Endothelial cell of umbilical vein (primary cell): ENCODE data around the gene MYLIP. TPM values are rescaled to one million over a fixed set of nuclear protein-coding genes. Genes with fewer than 3 reads are reported as not detected.
A peak's percentile ranks its signal among the peaks of the same experiment; 100 is the strongest.

ENCODE experiments used
- BruUV-seq: library from RNA; stranded (reverse); fragments of 400-500 nt; replicated peaks from 2 replicates; lab custom pipeline; 2021; lab: Mats Ljungman, UMichigan
- CTCF ChIA-PET: fragments of 300-600, 350-600 bp; sonication (Branson Sonifier 250); formaldehyde crosslinking; loops from one replicate; lab custom pipeline; 2021; ENCODE audit warnings: antibody characterized with exemption, inconsistent platforms; lab: Charles Lee
- POLR2A ChIA-PET: fragments of 300-600, 350-600 bp; sonication (Branson Sonifier 250); formaldehyde crosslinking; loops from one replicate; lab custom pipeline; 2021; ENCODE audit warnings: antibody characterized with exemption, inconsistent platforms; lab: Charles Lee
- DNase-seq: peaks from one replicate; pipeline ENCODE4 v3.0.0-alpha.2; 2011; ENCODE audit warnings: low read depth, low spot score
- FAIRE-seq: peaks from 2 replicates; lab custom pipeline; 2011; peaks lifted over from hg19 to GRCh38; lab: Jason Lieb, UNC
- H2AFZ ChIP-seq: 2 replicates; pipeline ENCODE4 v1.6.0; 2012; ENCODE audit warnings: low read depth, low read length, control low read depth, inconsistent platforms
- H3K27ac ChIP-seq: 2 replicates; pipeline ENCODE4 v1.5.1; 2011; ENCODE audit warnings: low read depth, mild to moderate bottlenecking, control low read depth, low read length, moderate library complexity; ENCODE audit not compliant: insufficient read depth
- H3K27me3 ChIP-seq, 2 experiments: 2 replicates each; pipeline versions ENCODE4 v1.6.0 to v1.6.1; 2011; ENCODE audit warnings: low read length in 2 of 2, mixed read lengths in 1 of 2; ENCODE audit not compliant: control insufficient read depth in 2 of 2, insufficient read depth in 2 of 2
- H3K36me3 ChIP-seq, 2 experiments: 2 replicates in 1 of 2; 3 replicates in 1 of 2; pipeline ENCODE4 v1.5.1; 2011; ENCODE audit warnings: low read length in 2 of 2, mild to moderate bottlenecking in 1 of 2, moderate library complexity in 1 of 2; ENCODE audit not compliant: control insufficient read depth in 2 of 2, insufficient read depth in 2 of 2; ENCODE audit errors: extremely low read depth in 1 of 2
- H3K4me1 ChIP-seq: 3 replicates; pipeline ENCODE4 v1.5.1; 2011; ENCODE audit warnings: mild to moderate bottlenecking, low read length; ENCODE audit not compliant: control insufficient read depth, insufficient read depth; ENCODE audit errors: extremely low read depth
- H3K4me2 ChIP-seq: 2 replicates; pipeline ENCODE4 v1.6.1; 2011; ENCODE audit warnings: low read length, control low read depth, mixed read lengths; ENCODE audit not compliant: insufficient read depth
- H3K4me3 ChIP-seq, 3 experiments: fragments of 200-600 bp in 1 of 3; sonication (generic), shearing (Covaris generic) in 1 of 3; replicated peaks in 1 of 3; 2 replicates each; pipeline ENCODE4 v1.5.1; 2011 to 2016; ENCODE audit warnings: control low read depth in 3 of 3, low read length in 3 of 3, mild to moderate bottlenecking in 2 of 3, inconsistent platforms in 1 of 3, low read depth in 1 of 3, moderate library complexity in 1 of 3; ENCODE audit not compliant: insufficient read depth in 1 of 3
- H3K79me2 ChIP-seq: 2 replicates; pipeline ENCODE4 v1.6.0; 2012; ENCODE audit warnings: low read length, inconsistent platforms; ENCODE audit not compliant: control insufficient read depth, insufficient read depth
- H3K9ac ChIP-seq: replicated peaks from 2 replicates; pipeline ENCODE3; 2011; ENCODE audit warnings: low read length, control low read depth; ENCODE audit not compliant: insufficient read depth; ENCODE audit errors: extremely low read depth
- H3K9me1 ChIP-seq: replicated peaks from 3 replicates; pipeline ENCODE4 v1.6.0; 2011; ENCODE audit warnings: mild to moderate bottlenecking, low read length; ENCODE audit not compliant: control insufficient read depth, insufficient read depth; ENCODE audit errors: extremely low read depth
- H3K9me3 ChIP-seq: replicated peaks from 2 replicates; pipeline ENCODE4 v1.5.1; 2012; ENCODE audit warnings: low read length, inconsistent platforms; ENCODE audit not compliant: control insufficient read depth, insufficient read depth
- H4K20me1 ChIP-seq: replicated peaks from 2 replicates; pipeline ENCODE3; 2011; ENCODE audit warnings: mild to moderate bottlenecking, low read length; ENCODE audit not compliant: control insufficient read depth, insufficient read depth; ENCODE audit errors: extremely low read depth
- EZH2 ChIP-seq: IDR thresholded peaks from 2 replicates; pipeline ENCODE4 v1.6.1; 2012; ENCODE audit warnings: borderline replicate concordance, low read depth, mild to moderate bottlenecking, moderate library complexity, low read length, inconsistent platforms; ENCODE audit not compliant: severe bottlenecking
- FOS ChIP-seq: IDR thresholded peaks from 2 replicates; pipeline ENCODE4 v1.6.1; 2011; ENCODE audit warnings: mild to moderate bottlenecking, low read length, moderate library complexity, borderline replicate concordance; ENCODE audit not compliant: insufficient read depth
- GATA2 ChIP-seq: IDR thresholded peaks from 2 replicates; pipeline ENCODE4 v1.7.0; 2011; ENCODE audit warnings: low read depth, mild to moderate bottlenecking, moderate library complexity, mixed read lengths, low read length; ENCODE audit not compliant: insufficient read length, insufficient read depth
- JUN ChIP-seq: IDR thresholded peaks from 2 replicates; pipeline ENCODE4 v1.6.1; 2011; ENCODE audit warnings: borderline replicate concordance, low read depth; ENCODE audit not compliant: insufficient read length, insufficient read depth
- MYC ChIP-seq: IDR thresholded peaks from one replicate; pipeline ENCODE4 v1.6.1; 2011; ENCODE audit warnings: mild to moderate bottlenecking, low read depth, low read length
- POLR2A ChIP-seq: IDR thresholded peaks from 2 replicates; pipeline ENCODE4 v1.6.1; 2012; ENCODE audit warnings: low read depth, mild to moderate bottlenecking, control low read depth, low read length
- POLR2AphosphoS5 ChIP-seq: IDR thresholded peaks from 2 replicates; pipeline ENCODE4 v1.6.1; 2012; ENCODE audit warnings: low read depth, mild to moderate bottlenecking, control low read depth, low read length, moderate library complexity; ENCODE audit not compliant: insufficient read depth
- dilution Hi-C: fragments of 300-500 bp; cut with MboI; formaldehyde crosslinking; loops from one replicate; pipeline ENCODE4 v1.15.0; 2019; ENCODE audit warnings: low sequenced_read_pairs; ENCODE audit not compliant: extremely low pct_ligation_motif_present
- intact Hi-C: fragments of 100-400 bp; cut with micrococcal nuclease; formaldehyde crosslinking; loops from one replicate; pipeline ENCODE4 v1.10.0; 2022
- polyA plus RNA-seq, 4 experiments: library from polyadenylated mRNA; depleted of rRNA in 3 of 4; stranded (reverse) in 3 of 4; unstranded in 1 of 4; fragments of >200 nt; gene quantifications; 2 replicates each; pipeline versions ENCODE4 v1.2.1 to v1.2.3, GENCODE V29; 2011 to 2012; ENCODE audit warnings: missing spikeins in 1 of 4
- total RNA-seq: library from RNA; stranded (reverse); gene quantifications from 2 replicates; pipeline ENCODE4 v1.2.3, GENCODE V29; 2021
- TF ChIP-seq, protein P1 (sequence below): IDR thresholded peaks from 2 replicates; pipeline ENCODE4 v1.6.1; 2011; ENCODE audit not compliant: insufficient read depth, insufficient read length
- TF ChIP-seq, protein P2 (sequence below), 2 donors: IDR thresholded peaks; 1 replicate in 1 of 2; 2 replicates in 1 of 2; pipeline ENCODE4 v1.5.1; 2011; ENCODE audit warnings: low read length in 2 of 2, mild to moderate bottlenecking in 2 of 2, moderate library complexity in 2 of 2, control low read depth in 1 of 2, inconsistent platforms in 1 of 2, low read depth in 1 of 2; ENCODE audit not compliant: insufficient read depth in 1 of 2; ENCODE audit errors: extremely low read depth in 1 of 2

The MYLIP gene
- total and polyA plus RNA-seq, 2 donors (not counting 3 experiments of a cell fraction or from before 2014, with no cell fraction given) = 16.9 to 19.2 TPM

DNA sequence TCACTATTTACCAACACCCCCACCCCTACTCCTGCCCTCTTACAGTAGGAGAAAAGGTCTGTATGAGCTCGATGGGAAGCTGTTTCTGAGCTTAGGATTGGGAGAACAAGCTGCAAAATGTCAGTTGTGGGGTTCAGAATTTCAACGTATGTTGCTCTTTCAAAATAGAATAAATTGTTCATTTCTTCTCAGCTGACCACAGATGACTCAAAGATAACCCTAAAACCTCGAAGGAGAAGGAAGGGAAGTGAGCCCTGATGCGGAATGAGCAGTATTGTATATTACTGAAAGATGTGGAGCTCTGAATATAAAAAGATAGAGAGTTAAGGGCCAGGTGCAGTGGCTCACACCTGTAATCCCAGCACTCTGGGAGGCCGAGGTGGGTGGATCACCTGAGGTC, 35.9 kb upstream of the MYLIP start:
- H2AFZ ChIP-seq = peak overlapping the region; percentile 37
- POLR2A ChIA-PET = interaction anchor here (2.2 kb wide), 1 partner anchor 36 kb away, joined by 9 read pairs; the partner anchor contains the start of gene MYLIP
- no peaks in the 10 kb centered on the region for H3K36me3 ChIP-seq
- H3K27me3 ChIP-seq = no peaks in the 10 kb centered on the region
- CTCF ChIA-PET = interaction anchor here (0.8 to 1.9 kb wide), 11 partner anchors 10 to 402 kb away, joined by 3 to 9 read pairs (median 4); partner anchors contain the start of gene MYLIP
- peaks cover 14% of the 10 kb centered on the region for H3K4me1 ChIP-seq
- DNase-seq (no peak), FAIRE-seq (no peak)
- dilution Hi-C loops = no loop called here
- no peak overlapping the region for H3K27ac ChIP-seq
- H3K9me1 ChIP-seq = no peaks in the 10 kb centered on the region
- H4K20me1 ChIP-seq = no peaks in the 10 kb centered on the region
- TF ChIP-seq MYC (no peak), EZH2 (no peak), FOS (no peak), POLR2A (no peak), GATA2 (no peak), JUN (no peak), POLR2AphosphoS5 (no peak)
- TF ChIP-seq, protein P1, sequence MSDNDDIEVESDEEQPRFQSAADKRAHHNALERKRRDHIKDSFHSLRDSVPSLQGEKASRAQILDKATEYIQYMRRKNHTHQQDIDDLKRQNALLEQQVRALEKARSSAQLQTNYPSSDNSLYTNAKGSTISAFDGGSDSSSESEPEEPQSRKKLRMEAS = no peak
- BruUV-seq = no TSS peak
- intact Hi-C loops = loop anchor here (1.0 kb wide), 1 partner anchor 35 kb away; no protein-coding TSS in a partner anchor
- H3K4me3 ChIP-seq = no peak overlapping the region
- peak overlapping the region; percentile 54 for H3K4me2 ChIP-seq
- H3K9ac ChIP-seq = no peak overlapping the region
- H3K79me2 ChIP-seq = no peaks in the 10 kb centered on the region
- H3K9me3 ChIP-seq = no peaks in the 10 kb centered on the region

DNA sequence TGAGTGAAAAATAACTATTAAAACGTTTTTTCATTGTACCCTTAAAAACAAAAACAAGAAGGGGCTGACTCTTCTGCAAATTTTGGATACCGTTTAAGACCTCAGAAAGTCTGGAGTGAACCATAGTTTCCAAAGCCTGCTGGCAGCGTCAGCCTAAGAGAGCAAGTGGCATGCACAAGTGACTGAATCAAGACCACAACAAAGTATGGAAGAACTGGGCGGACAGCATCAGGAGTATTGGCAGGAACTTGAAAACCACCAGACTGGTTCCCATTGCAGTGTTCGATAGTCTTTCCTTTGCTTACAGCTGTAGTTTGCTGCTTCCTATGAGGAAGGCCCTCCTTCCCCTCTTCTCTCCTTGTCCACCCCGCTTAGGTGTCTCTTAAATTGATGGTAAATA, 33.7 kb upstream of the MYLIP start:
- ChIA-PET POLR2A (no interaction called here), CTCF (no interaction called here)
- Histone ChIP-seq H3K27ac (no peak overlapping the region), H3K27me3 (peaks cover 0 to 4% of the 10 kb centered on the region in 2 experiments), H3K9me1 (no peaks in the 10 kb centered on the region), H3K4me3 (no peak overlapping the region), H3K9ac (no peak overlapping the region), H3K36me3 (no peaks in the 10 kb centered on the region), H3K79me2 (no peaks in the 10 kb centered on the region), H3K9me3 (no peaks in the 10 kb centered on the region), H4K20me1 (no peaks in the 10 kb centered on the region), H2AFZ (no peak overlapping the region), H3K4me1 (peaks cover 14% of the 10 kb centered on the region), H3K4me2 (no peak overlapping the region)
- no peak for TF ChIP-seq GATA2
- TF ChIP-seq EZH2 = no peak
- TF ChIP-seq POLR2AphosphoS5 = no peak
- no peak for TF ChIP-seq POLR2A
- TF ChIP-seq FOS = no peak
- no peak for TF ChIP-seq JUN
- TF ChIP-seq, protein P2, sequence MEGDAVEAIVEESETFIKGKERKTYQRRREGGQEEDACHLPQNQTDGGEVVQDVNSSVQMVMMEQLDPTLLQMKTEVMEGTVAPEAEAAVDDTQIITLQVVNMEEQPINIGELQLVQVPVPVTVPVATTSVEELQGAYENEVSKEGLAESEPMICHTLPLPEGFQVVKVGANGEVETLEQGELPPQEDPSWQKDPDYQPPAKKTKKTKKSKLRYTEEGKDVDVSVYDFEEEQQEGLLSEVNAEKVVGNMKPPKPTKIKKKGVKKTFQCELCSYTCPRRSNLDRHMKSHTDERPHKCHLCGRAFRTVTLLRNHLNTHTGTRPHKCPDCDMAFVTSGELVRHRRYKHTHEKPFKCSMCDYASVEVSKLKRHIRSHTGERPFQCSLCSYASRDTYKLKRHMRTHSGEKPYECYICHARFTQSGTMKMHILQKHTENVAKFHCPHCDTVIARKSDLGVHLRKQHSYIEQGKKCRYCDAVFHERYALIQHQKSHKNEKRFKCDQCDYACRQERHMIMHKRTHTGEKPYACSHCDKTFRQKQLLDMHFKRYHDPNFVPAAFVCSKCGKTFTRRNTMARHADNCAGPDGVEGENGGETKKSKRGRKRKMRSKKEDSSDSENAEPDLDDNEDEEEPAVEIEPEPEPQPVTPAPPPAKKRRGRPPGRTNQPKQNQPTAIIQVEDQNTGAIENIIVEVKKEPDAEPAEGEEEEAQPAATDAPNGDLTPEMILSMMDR (IDR thresholded peaks at IDR 0.05; ENCODE audit: extremely low read depth in 1 of 2, insufficient read depth in 1 of 2, low read depth in 1 of 2, low read length in 2 of 2) = no peak
- TF ChIP-seq, protein P1 = no peak
- dilution Hi-C loops (no loop called here), intact Hi-C loops (no loop called here)
- no peak for DNase-seq
- no TSS peak for BruUV-seq
- FAIRE-seq = no peak
